ENCODE measurements around the gene ARFGEF2. TPM values are rescaled to one million over a fixed set of nuclear protein-coding genes. Genes with fewer than 3 reads are reported as not detected.

The ARFGEF2 gene
- total RNA-seq, 1 experiment from 2014 or later: 22.2 TPM

DNA sequence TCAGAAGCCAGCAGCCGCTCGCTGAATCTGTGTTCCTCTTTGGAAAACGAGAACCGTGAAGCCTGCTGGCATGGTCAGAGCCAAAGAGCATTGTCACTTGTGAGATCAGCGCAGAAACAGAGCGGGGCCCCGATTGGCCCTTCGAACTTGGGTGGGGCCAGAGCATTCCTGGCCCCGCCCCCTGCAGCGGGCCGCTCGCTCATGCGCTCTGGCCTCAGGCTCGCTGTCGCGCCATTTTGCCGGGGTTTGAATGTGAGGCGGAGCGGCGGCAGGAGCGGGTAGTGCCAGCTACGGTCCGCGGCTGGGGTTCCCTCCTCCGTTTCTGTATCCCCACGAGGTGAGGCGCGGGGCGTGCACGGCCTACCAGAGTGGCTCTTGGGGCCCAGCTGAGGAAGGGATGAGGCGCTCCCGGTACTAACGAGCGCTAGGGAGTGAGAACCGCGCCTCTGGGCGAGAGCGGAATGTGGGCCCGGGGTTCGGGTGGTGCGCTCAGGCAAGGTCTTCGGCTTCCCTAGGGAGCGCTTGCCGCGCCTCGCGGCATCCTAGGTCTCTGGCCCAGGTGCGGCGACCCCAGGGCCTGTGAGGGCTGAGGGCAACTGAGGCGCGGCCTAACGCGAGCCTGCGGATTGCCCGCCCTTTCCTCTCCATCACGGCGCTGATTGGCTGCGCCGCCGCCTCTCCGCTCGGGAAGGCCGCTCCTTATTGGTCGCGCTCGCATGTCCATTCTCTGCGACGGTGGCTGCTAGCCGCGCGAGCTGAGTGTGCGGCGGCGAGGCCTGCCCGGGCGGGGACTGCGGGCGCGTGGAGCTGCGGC is 124.8 kb downstream of the ARFGEF2 start, which contains the start of gene CSE1L:
TSS of gene CSE1L (plus strand) at position 226 of the 814 bp plus-strand sequence. CDS start 12,152 bp downstream, outside the sequence.
- peak within 1 kb of the TSS; percentile 97 for H3K4me2 ChIP-seq (ENCODE audit: low read length)
- H3K4me3 ChIP-seq (replicated peaks in 1 of 2; ENCODE audit: low read depth in 1 of 2, low read length in 2 of 2): peak within 1 kb of the TSS; percentile 80 to 98
- no peak within 1 kb of the TSS for H2AFZ ChIP-seq (ENCODE audit: low read depth, low read length, poor library complexity, severe bottlenecking)
- H3K9me2 ChIP-seq (ENCODE audit: insufficient read depth): no peaks in the 10 kb centered on the region
- no peaks in the 10 kb centered on the region for H3K27me3 ChIP-seq (ENCODE audit: insufficient read depth, low read length)
- DNase-seq (ENCODE audit: low read depth, low spot score): peak; percentile 87
- POLR2A ChIA-PET: interaction anchor here (0.7 to 1.7 kb wide), 8 partner anchors 10 to 231 kb away, joined by 3 to 5 read pairs (median 4); partner anchors contain the start of genes DDX27 and ZNFX1
- H3K79me2 ChIP-seq (ENCODE audit: insufficient read depth, low read length): peaks cover 47% of the 10 kb centered on the region
- intact Hi-C loops (cut with micrococcal nuclease): no loop called here
- H3K27ac ChIP-seq (ENCODE audit: low read depth, low read length): peak within 1 kb of the TSS; percentile 82
- H3K36me3 ChIP-seq (ENCODE audit: control insufficient read depth in 1 of 2, insufficient read depth in 2 of 2, low read length in 2 of 2): peaks cover 0 to 30% of the 10 kb centered on the region in 2 experiments; a peak in 3 of 4 replicates
- RAD21 ChIA-PET (ENCODE audit: low non-redundant PET in 1 of 2, low total read pairs in 2 of 2, uncharacterized antibody in 2 of 2, unreplicated experiment in 2 of 2): no interaction called here
- TF ChIP-seq SIN3A (IDR thresholded peaks at IDR 0.05; ENCODE audit: low read depth): peak; percentile 84
- TF ChIP-seq, protein P1, sequence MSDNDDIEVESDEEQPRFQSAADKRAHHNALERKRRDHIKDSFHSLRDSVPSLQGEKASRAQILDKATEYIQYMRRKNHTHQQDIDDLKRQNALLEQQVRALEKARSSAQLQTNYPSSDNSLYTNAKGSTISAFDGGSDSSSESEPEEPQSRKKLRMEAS (IDR thresholded peaks at IDR 0.05): peak; percentile 94
- TF ChIP-seq EGR1 (IDR thresholded peaks at IDR 0.05; ENCODE audit: low read depth): no peak
- TF ChIP-seq YY1 (IDR thresholded peaks at IDR 0.05; ENCODE audit: extremely low read depth, insufficient replicate concordance, low read depth, low read length): peak; percentile 81
- no peak for TF ChIP-seq ELF1 (IDR thresholded peaks at IDR 0.05; ENCODE audit: borderline replicate concordance, low read depth)
- TF ChIP-seq SP1 (IDR thresholded peaks at IDR 0.05; ENCODE audit: low read depth): peak; percentile 83
- peak; percentile 62 for TF ChIP-seq POLR2A (IDR thresholded peaks at IDR 0.05; ENCODE audit: borderline replicate concordance, extremely low read depth, insufficient read depth, insufficient read length)
- TF ChIP-seq, protein P2, sequence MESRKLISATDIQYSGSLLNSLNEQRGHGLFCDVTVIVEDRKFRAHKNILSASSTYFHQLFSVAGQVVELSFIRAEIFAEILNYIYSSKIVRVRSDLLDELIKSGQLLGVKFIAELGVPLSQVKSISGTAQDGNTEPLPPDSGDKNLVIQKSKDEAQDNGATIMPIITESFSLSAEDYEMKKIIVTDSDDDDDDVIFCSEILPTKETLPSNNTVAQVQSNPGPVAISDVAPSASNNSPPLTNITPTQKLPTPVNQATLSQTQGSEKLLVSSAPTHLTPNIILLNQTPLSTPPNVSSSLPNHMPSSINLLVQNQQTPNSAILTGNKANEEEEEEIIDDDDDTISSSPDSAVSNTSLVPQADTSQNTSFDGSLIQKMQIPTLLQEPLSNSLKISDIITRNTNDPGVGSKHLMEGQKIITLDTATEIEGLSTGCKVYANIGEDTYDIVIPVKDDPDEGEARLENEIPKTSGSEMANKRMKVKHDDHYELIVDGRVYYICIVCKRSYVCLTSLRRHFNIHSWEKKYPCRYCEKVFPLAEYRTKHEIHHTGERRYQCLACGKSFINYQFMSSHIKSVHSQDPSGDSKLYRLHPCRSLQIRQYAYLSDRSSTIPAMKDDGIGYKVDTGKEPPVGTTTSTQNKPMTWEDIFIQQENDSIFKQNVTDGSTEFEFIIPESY (IDR thresholded peaks at IDR 0.05; ENCODE audit: extremely low read depth, insufficient replicate concordance, low read length): no peak
- TF ChIP-seq ZFX (IDR thresholded peaks at IDR 0.05): peak; percentile 98
- TF ChIP-seq POLR2AphosphoS5 (IDR thresholded peaks at IDR 0.05; ENCODE audit: low read depth, low read length): peak; percentile 81
- BruUV-seq (replicated peaks): no TSS peak
- CTCF ChIA-PET: interaction anchor here (1.0 kb wide), 1 partner anchor 288 kb away, joined by 4 read pairs; no protein-coding TSS in a partner anchor
- no peaks in the 10 kb centered on the region for H3K9me3 ChIP-seq (ENCODE audit: control insufficient read depth in 1 of 2, insufficient read depth in 1 of 2, low read depth in 1 of 2, low read length in 2 of 2)
- peaks cover 20% of the 10 kb centered on the region; the same call in 1 of the 2 replicates for H4K20me1 ChIP-seq (ENCODE audit: insufficient read depth)
- H3K9ac ChIP-seq (ENCODE audit: low read length): peak within 1 kb of the TSS; percentile 93
- ATAC-seq: peak; percentile 92
- H3K4me1 ChIP-seq (ENCODE audit: control insufficient read depth in 1 of 2, insufficient read depth in 2 of 2, low read length in 2 of 2): peaks cover 17 to 21% of the 10 kb centered on the region in 2 experiments
